Measurements from ENCODE around the gene ASCC1.

DNA sequence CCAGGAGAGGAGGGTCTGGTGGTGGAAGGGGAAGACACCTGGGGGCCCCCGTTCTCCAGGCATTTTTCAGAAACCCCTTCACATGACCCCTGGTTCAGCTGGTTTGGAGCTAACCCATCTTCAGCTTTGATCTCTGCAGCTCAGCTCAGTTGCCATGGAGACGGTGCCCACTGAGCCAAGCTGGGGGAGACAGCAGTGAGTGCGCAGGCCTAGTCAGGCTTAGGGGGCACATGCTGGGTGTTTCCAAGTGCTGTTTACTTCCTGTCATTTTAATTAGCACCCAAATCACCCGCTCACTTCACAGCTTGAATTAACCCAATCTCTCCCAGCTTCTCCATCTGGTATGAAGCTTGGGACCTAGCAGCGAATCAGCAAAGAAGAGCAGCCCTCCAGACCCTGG is 136.7 kb downstream of the ASCC1 start:
- TF ChIP-seq, protein P1, sequence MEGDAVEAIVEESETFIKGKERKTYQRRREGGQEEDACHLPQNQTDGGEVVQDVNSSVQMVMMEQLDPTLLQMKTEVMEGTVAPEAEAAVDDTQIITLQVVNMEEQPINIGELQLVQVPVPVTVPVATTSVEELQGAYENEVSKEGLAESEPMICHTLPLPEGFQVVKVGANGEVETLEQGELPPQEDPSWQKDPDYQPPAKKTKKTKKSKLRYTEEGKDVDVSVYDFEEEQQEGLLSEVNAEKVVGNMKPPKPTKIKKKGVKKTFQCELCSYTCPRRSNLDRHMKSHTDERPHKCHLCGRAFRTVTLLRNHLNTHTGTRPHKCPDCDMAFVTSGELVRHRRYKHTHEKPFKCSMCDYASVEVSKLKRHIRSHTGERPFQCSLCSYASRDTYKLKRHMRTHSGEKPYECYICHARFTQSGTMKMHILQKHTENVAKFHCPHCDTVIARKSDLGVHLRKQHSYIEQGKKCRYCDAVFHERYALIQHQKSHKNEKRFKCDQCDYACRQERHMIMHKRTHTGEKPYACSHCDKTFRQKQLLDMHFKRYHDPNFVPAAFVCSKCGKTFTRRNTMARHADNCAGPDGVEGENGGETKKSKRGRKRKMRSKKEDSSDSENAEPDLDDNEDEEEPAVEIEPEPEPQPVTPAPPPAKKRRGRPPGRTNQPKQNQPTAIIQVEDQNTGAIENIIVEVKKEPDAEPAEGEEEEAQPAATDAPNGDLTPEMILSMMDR (IDR thresholded peaks at IDR 0.05 in 8 of 11, conservative IDR thresholded peaks at IDR 0.05 in 3 of 11) = no peak
- TF ChIP-seq POLR2AphosphoS5 (IDR thresholded peaks at IDR 0.05) (no peak), POLR2A (IDR thresholded peaks at IDR 0.05) (no peak)

Data from spleen (tissue), 7 donors.